Endothelial cell of umbilical vein (primary cell): ENCODE measurements around the gene SFSWAP. TPM values are rescaled to one million over a fixed set of nuclear protein-coding genes. Genes with fewer than 3 reads are reported as not detected.

Experiments used
- BruUV-seq: library from RNA; stranded (reverse); fragments of 400-500 nt; replicated peaks from 2 replicates; lab custom pipeline; 2021; lab: Mats Ljungman, UMichigan
- CTCF ChIA-PET: fragments of 300-600, 350-600 bp; sonication (Branson Sonifier 250); formaldehyde crosslinking; loops from one replicate; lab custom pipeline; 2021; ENCODE audit warnings: antibody characterized with exemption, inconsistent platforms; lab: Charles Lee
- POLR2A ChIA-PET: fragments of 300-600, 350-600 bp; sonication (Branson Sonifier 250); formaldehyde crosslinking; loops from one replicate; lab custom pipeline; 2021; ENCODE audit warnings: antibody characterized with exemption, inconsistent platforms; lab: Charles Lee
- DNase-seq: peaks from one replicate; pipeline ENCODE4 v3.0.0-alpha.2; 2011; ENCODE audit warnings: low read depth, low spot score
- FAIRE-seq: peaks from 2 replicates; lab custom pipeline; 2011; peaks lifted over from hg19 to GRCh38; lab: Jason Lieb, UNC
- H2AFZ ChIP-seq: 2 replicates; pipeline ENCODE4 v1.6.0; 2012; ENCODE audit warnings: low read depth, low read length, control low read depth, inconsistent platforms
- H3K27ac ChIP-seq: 2 replicates; pipeline ENCODE4 v1.5.1; 2011; ENCODE audit warnings: low read depth, mild to moderate bottlenecking, control low read depth, low read length, moderate library complexity; ENCODE audit not compliant: insufficient read depth
- H3K27me3 ChIP-seq, 2 experiments: 2 replicates each; pipeline versions ENCODE4 v1.6.0 to v1.6.1; 2011; ENCODE audit warnings: low read length in 2 of 2, mixed read lengths in 1 of 2; ENCODE audit not compliant: control insufficient read depth in 2 of 2, insufficient read depth in 2 of 2
- H3K36me3 ChIP-seq, 2 experiments: 2 replicates in 1 of 2; 3 replicates in 1 of 2; pipeline ENCODE4 v1.5.1; 2011; ENCODE audit warnings: low read length in 2 of 2, mild to moderate bottlenecking in 1 of 2, moderate library complexity in 1 of 2; ENCODE audit not compliant: control insufficient read depth in 2 of 2, insufficient read depth in 2 of 2; ENCODE audit errors: extremely low read depth in 1 of 2
- H3K4me1 ChIP-seq: 3 replicates; pipeline ENCODE4 v1.5.1; 2011; ENCODE audit warnings: mild to moderate bottlenecking, low read length; ENCODE audit not compliant: control insufficient read depth, insufficient read depth; ENCODE audit errors: extremely low read depth
- H3K4me2 ChIP-seq: 2 replicates; pipeline ENCODE4 v1.6.1; 2011; ENCODE audit warnings: low read length, control low read depth, mixed read lengths; ENCODE audit not compliant: insufficient read depth
- H3K4me3 ChIP-seq, 3 experiments: fragments of 200-600 bp in 1 of 3; sonication (generic), shearing (Covaris generic) in 1 of 3; replicated peaks in 1 of 3; 2 replicates each; pipeline ENCODE4 v1.5.1; 2011 to 2016; ENCODE audit warnings: control low read depth in 3 of 3, low read length in 3 of 3, mild to moderate bottlenecking in 2 of 3, inconsistent platforms in 1 of 3, low read depth in 1 of 3, moderate library complexity in 1 of 3; ENCODE audit not compliant: insufficient read depth in 1 of 3
- H3K79me2 ChIP-seq: 2 replicates; pipeline ENCODE4 v1.6.0; 2012; ENCODE audit warnings: low read length, inconsistent platforms; ENCODE audit not compliant: control insufficient read depth, insufficient read depth
- H3K9ac ChIP-seq: replicated peaks from 2 replicates; pipeline ENCODE3; 2011; ENCODE audit warnings: low read length, control low read depth; ENCODE audit not compliant: insufficient read depth; ENCODE audit errors: extremely low read depth
- H3K9me1 ChIP-seq: replicated peaks from 3 replicates; pipeline ENCODE4 v1.6.0; 2011; ENCODE audit warnings: mild to moderate bottlenecking, low read length; ENCODE audit not compliant: control insufficient read depth, insufficient read depth; ENCODE audit errors: extremely low read depth
- H3K9me3 ChIP-seq: replicated peaks from 2 replicates; pipeline ENCODE4 v1.5.1; 2012; ENCODE audit warnings: low read length, inconsistent platforms; ENCODE audit not compliant: control insufficient read depth, insufficient read depth
- H4K20me1 ChIP-seq: replicated peaks from 2 replicates; pipeline ENCODE3; 2011; ENCODE audit warnings: mild to moderate bottlenecking, low read length; ENCODE audit not compliant: control insufficient read depth, insufficient read depth; ENCODE audit errors: extremely low read depth
- EZH2 ChIP-seq: IDR thresholded peaks from 2 replicates; pipeline ENCODE4 v1.6.1; 2012; ENCODE audit warnings: borderline replicate concordance, low read depth, mild to moderate bottlenecking, moderate library complexity, low read length, inconsistent platforms; ENCODE audit not compliant: severe bottlenecking
- FOS ChIP-seq: IDR thresholded peaks from 2 replicates; pipeline ENCODE4 v1.6.1; 2011; ENCODE audit warnings: mild to moderate bottlenecking, low read length, moderate library complexity, borderline replicate concordance; ENCODE audit not compliant: insufficient read depth
- GATA2 ChIP-seq: IDR thresholded peaks from 2 replicates; pipeline ENCODE4 v1.7.0; 2011; ENCODE audit warnings: low read depth, mild to moderate bottlenecking, moderate library complexity, mixed read lengths, low read length; ENCODE audit not compliant: insufficient read length, insufficient read depth
- JUN ChIP-seq: IDR thresholded peaks from 2 replicates; pipeline ENCODE4 v1.6.1; 2011; ENCODE audit warnings: borderline replicate concordance, low read depth; ENCODE audit not compliant: insufficient read length, insufficient read depth
- MYC ChIP-seq: IDR thresholded peaks from one replicate; pipeline ENCODE4 v1.6.1; 2011; ENCODE audit warnings: mild to moderate bottlenecking, low read depth, low read length
- POLR2A ChIP-seq: IDR thresholded peaks from 2 replicates; pipeline ENCODE4 v1.6.1; 2012; ENCODE audit warnings: low read depth, mild to moderate bottlenecking, control low read depth, low read length
- POLR2AphosphoS5 ChIP-seq: IDR thresholded peaks from 2 replicates; pipeline ENCODE4 v1.6.1; 2012; ENCODE audit warnings: low read depth, mild to moderate bottlenecking, control low read depth, low read length, moderate library complexity; ENCODE audit not compliant: insufficient read depth
- dilution Hi-C: fragments of 300-500 bp; cut with MboI; formaldehyde crosslinking; loops from one replicate; pipeline ENCODE4 v1.15.0; 2019; ENCODE audit warnings: low sequenced_read_pairs; ENCODE audit not compliant: extremely low pct_ligation_motif_present
- intact Hi-C: fragments of 100-400 bp; cut with micrococcal nuclease; formaldehyde crosslinking; loops from one replicate; pipeline ENCODE4 v1.10.0; 2022
- polyA plus RNA-seq, 4 experiments: library from polyadenylated mRNA; depleted of rRNA in 3 of 4; stranded (reverse) in 3 of 4; unstranded in 1 of 4; fragments of >200 nt; gene quantifications; 2 replicates each; pipeline versions ENCODE4 v1.2.1 to v1.2.3, GENCODE V29; 2011 to 2012; ENCODE audit warnings: missing spikeins in 1 of 4
- total RNA-seq: library from RNA; stranded (reverse); gene quantifications from 2 replicates; pipeline ENCODE4 v1.2.3, GENCODE V29; 2021
- TF ChIP-seq, protein P1 (sequence below), 2 donors: IDR thresholded peaks; 1 replicate in 1 of 2; 2 replicates in 1 of 2; pipeline ENCODE4 v1.5.1; 2011; ENCODE audit warnings: low read length in 2 of 2, mild to moderate bottlenecking in 2 of 2, moderate library complexity in 2 of 2, control low read depth in 1 of 2, inconsistent platforms in 1 of 2, low read depth in 1 of 2; ENCODE audit not compliant: insufficient read depth in 1 of 2; ENCODE audit errors: extremely low read depth in 1 of 2
- TF ChIP-seq, protein P2 (sequence below): IDR thresholded peaks from 2 replicates; pipeline ENCODE4 v1.6.1; 2011; ENCODE audit not compliant: insufficient read depth, insufficient read length

SFSWAP gene
- total and polyA plus RNA-seq, 2 donors (not counting 3 experiments of a cell fraction or from before 2014, with no cell fraction given) = 38.1 to 53.3 TPM

DNA sequence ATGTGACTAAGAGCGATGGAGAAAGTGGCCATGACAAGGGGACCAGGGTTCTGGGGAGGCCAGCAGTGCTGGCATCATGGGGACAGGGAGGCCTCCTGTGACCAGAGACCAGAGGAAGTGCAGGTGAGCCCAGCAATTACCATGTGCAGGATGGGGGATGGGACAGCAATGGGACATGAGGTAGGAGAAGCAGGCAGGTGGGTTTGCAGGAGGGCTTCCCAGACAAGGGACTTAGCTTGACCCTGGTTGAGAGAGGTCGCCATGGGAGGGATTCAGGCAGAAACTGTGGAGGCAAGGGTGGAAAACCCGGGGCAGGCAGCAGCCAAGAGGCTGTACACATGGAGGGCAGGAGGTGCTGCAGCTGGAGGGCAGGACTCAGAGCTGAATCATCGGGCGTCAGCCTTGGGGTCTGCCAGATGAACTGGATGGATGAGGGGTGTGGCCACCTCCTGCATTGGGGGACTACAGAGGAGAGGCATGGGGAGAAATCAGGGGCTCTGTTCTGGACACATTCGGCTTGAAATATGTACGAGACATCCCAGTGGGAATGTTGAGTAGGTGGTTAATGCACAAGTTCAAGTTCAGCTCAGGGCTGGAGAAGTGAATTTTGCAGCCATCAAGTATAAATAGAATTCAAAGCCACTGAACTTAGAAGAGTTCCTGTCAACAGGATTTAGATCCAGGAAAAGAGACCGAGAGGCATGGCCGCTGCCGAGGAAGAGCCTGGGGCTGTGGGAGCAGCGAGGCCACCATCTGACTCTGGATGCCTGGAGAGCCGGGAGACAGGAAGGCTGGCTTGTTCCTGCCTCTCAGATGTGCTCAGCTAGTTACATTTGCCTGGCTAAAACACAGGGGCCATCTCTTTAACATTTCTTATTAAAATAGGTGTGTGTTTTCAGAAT, 36.6 kb downstream of the SFSWAP start:
- dilution Hi-C loops (no loop called here), intact Hi-C loops (no loop called here)
- Histone ChIP-seq H3K36me3 (peaks cover 0 to 24% of the 10 kb centered on the region in 2 experiments), H3K4me3 (no peak overlapping the region), H3K27ac (no peak overlapping the region), H3K79me2 (no peaks in the 10 kb centered on the region), H3K4me2 (no peak overlapping the region), H3K9ac (no peak overlapping the region), H2AFZ (no peak overlapping the region), H3K9me3 (no peaks in the 10 kb centered on the region), H3K27me3 (no peaks in the 10 kb centered on the region), H4K20me1 (no peaks in the 10 kb centered on the region), H3K9me1 (no peaks in the 10 kb centered on the region), H3K4me1 (no peaks in the 10 kb centered on the region)
- no peak for DNase-seq
- POLR2A ChIA-PET = no interaction called here
- no peak for FAIRE-seq
- CTCF ChIA-PET = interaction anchor here (1.4 kb wide), 1 partner anchor 11 kb away, joined by 4 read pairs; no protein-coding TSS in a partner anchor
- no peak for TF ChIP-seq FOS
- TF ChIP-seq MYC = no peak
- TF ChIP-seq, protein P1, sequence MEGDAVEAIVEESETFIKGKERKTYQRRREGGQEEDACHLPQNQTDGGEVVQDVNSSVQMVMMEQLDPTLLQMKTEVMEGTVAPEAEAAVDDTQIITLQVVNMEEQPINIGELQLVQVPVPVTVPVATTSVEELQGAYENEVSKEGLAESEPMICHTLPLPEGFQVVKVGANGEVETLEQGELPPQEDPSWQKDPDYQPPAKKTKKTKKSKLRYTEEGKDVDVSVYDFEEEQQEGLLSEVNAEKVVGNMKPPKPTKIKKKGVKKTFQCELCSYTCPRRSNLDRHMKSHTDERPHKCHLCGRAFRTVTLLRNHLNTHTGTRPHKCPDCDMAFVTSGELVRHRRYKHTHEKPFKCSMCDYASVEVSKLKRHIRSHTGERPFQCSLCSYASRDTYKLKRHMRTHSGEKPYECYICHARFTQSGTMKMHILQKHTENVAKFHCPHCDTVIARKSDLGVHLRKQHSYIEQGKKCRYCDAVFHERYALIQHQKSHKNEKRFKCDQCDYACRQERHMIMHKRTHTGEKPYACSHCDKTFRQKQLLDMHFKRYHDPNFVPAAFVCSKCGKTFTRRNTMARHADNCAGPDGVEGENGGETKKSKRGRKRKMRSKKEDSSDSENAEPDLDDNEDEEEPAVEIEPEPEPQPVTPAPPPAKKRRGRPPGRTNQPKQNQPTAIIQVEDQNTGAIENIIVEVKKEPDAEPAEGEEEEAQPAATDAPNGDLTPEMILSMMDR (IDR thresholded peaks at IDR 0.05; ENCODE audit: extremely low read depth in 1 of 2, insufficient read depth in 1 of 2, low read depth in 1 of 2, low read length in 2 of 2) = no peak
- TF ChIP-seq EZH2 = no peak
- no peak for TF ChIP-seq POLR2AphosphoS5
- no peak for TF ChIP-seq GATA2
- TF ChIP-seq POLR2A = no peak
- TF ChIP-seq, protein P2, sequence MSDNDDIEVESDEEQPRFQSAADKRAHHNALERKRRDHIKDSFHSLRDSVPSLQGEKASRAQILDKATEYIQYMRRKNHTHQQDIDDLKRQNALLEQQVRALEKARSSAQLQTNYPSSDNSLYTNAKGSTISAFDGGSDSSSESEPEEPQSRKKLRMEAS = no peak
- no peak for TF ChIP-seq JUN
- no TSS peak for BruUV-seq
